UCSD-AML1 (cell line): ENCODE results near the gene MMAA.
"Not testable (repeated sequence)": the region's sequence is repeated elsewhere in the genome, so short reads cannot be mapped to it uniquely, and the experiment has no call there.

Experiments
- DNase-seq: peaks from one replicate; lab custom pipeline; 2025; ENCODE audit not compliant: unreplicated experiment; lab: John Stamatoyannopoulos, UW

The MMAA gene

GRCh38 chr4:145618932-145619638 lies at the start of gene MMAA:
Gene MMAA (plus strand): TSS chr4:145619385. CDS start chr4:145639140, 19,755 bp downstream.
- peak; percentile 98 for DNase-seq

GRCh38 chr4:145574546-145574945 lies 44.6 kb upstream of the MMAA start:
- DNase-seq = not testable (repeated sequence)

GRCh38 chr4:145580906-145581305 lies 38.3 kb upstream of the MMAA start:
- no peak for DNase-seq

- DNase-seq = no peak
Observed at GRCh38 chr4:145583191-145584055, 35.8 kb upstream of the MMAA start.

- no peak for DNase-seq
Observed at GRCh38 chr4:145587088-145587754, 32.0 kb upstream of the MMAA start.

GRCh38 chr4:145589381-145589780 lies 29.8 kb upstream of the MMAA start:
- DNase-seq = not testable (repeated sequence)

GRCh38 chr4:145589916-145590702 lies 29.1 kb upstream of the MMAA start:
- DNase-seq = no peak

GRCh38 chr4:145602129-145602760 lies 16.9 kb upstream of the MMAA start:
- DNase-seq = no peak

- no peak for DNase-seq
Observed at GRCh38 chr4:145605941-145606340, 13.2 kb upstream of the MMAA start.

GRCh38 chr4:145609481-145610427 lies 9.4 kb upstream of the MMAA start:
- peak; percentile 38 for DNase-seq

GRCh38 chr4:145613566-145614232 lies 5.5 kb upstream of the MMAA start:
- DNase-seq = no peak

GRCh38 chr4:145614233-145614610 lies 5.0 kb upstream of the MMAA start:
- DNase-seq = no peak

GRCh38 chr4:145618210-145618931 lies 814 bp upstream of the MMAA start:
- peak; percentile 26 for DNase-seq

- DNase-seq = peak; percentile 47
Observed at GRCh38 chr4:145619639-145619996, 433 bp downstream of the MMAA start.

- not testable (repeated sequence) for DNase-seq
Observed at GRCh38 chr4:145622067-145622466, 2.9 kb downstream of the MMAA start.

GRCh38 chr4:145623831-145624230 lies 4.6 kb downstream of the MMAA start:
- no peak for DNase-seq

- DNase-seq = no peak
Observed at GRCh38 chr4:145625677-145626622, 6.8 kb downstream of the MMAA start.
